K562 (cell line): ENCODE data around the gene KRIT1. TPM values are rescaled to one million over a fixed set of nuclear protein-coding genes. Genes with fewer than 3 reads are reported as not detected.

Experiments
- CAMTA2 ChIP-seq: fragments of 250-450 bp; sonication (Bioruptor Pico); conservative IDR thresholded peaks from 2 replicates; pipeline ENCODE4 v1.5.1; 2022
- CTBP1 ChIP-seq: fragments of 450-650 bp; IDR thresholded peaks from 2 replicates; pipeline ENCODE4 v1.6.1; 2016; ENCODE audit warnings: borderline replicate concordance
- EP300 ChIP-seq: IDR thresholded peaks from 2 replicates; pipeline ENCODE4 v1.6.1; 2012; ENCODE audit warnings: low read length, improper control_type of control experiment
- ERF ChIP-seq: fragments of 450-650 bp; formaldehyde crosslinking; IDR thresholded peaks from 2 replicates; pipeline ENCODE4 v1.4.0; 2020; ENCODE audit warnings: mild to moderate bottlenecking, mixed read lengths
- FOXK2 ChIP-seq, 2 experiments: fragments of 450-650 bp; IDR thresholded peaks in 1 of 2; conservative IDR thresholded peaks in 1 of 2; 2 replicates each; pipeline ENCODE4 v1.6.1; 2016; ENCODE audit warnings: low read depth in 2 of 2, mild to moderate bottlenecking in 1 of 2
- HNRNPL ChIP-seq: fragments of 200-400 bp; formaldehyde crosslinking; IDR thresholded peaks from 2 replicates; pipeline ENCODE4 v1.6.1; 2017; ENCODE audit warnings: low read depth, mild to moderate bottlenecking, low read length
- NFIC ChIP-seq: fragments of 450-650 bp; IDR thresholded peaks from 2 replicates; pipeline ENCODE4 v1.6.1; 2017; ENCODE audit warnings: mild to moderate bottlenecking, inconsistent platforms
- POLR2AphosphoS2 ChIP-seq: IDR thresholded peaks from 2 replicates; pipeline ENCODE4 v1.6.1; 2012; ENCODE audit warnings: low read length, improper control_type of control experiment
- RERE ChIP-seq: sonication (generic); formaldehyde crosslinking; IDR thresholded peaks from 2 replicates; pipeline ENCODE4 v1.8.0; 2023; ENCODE audit warnings: missing genetic modification reagents, mild to moderate bottlenecking, borderline replicate concordance
- RUNX1 ChIP-seq: sonication (generic); IDR thresholded peaks from 2 replicates; pipeline ENCODE4 v1.6.1; 2016; ENCODE audit warnings: antibody characterized with exemption, low read depth
- SMARCA5 ChIP-seq: fragments of 450-650 bp; IDR thresholded peaks from 2 replicates; pipeline ENCODE4 v1.6.1; 2016
- SMARCB1 ChIP-seq: IDR thresholded peaks from 2 replicates; pipeline ENCODE4 v1.6.1; 2011; ENCODE audit warnings: improper control_type of control experiment, low read depth; ENCODE audit not compliant: insufficient read length
- STAT5A ChIP-seq: IDR thresholded peaks from 2 replicates; pipeline ENCODE4 v1.6.1; 2012; ENCODE audit warnings: low read length, inconsistent platforms, borderline replicate concordance
- TAF7 ChIP-seq: fragments of 450-650 bp; IDR thresholded peaks from 2 replicates; pipeline ENCODE4 v1.6.1; 2016; ENCODE audit warnings: missing genetic modification characterization, missing compliant biosample characterization
- TFAM ChIP-seq: fragments of 250-450 bp; sonication (Bioruptor Pico); conservative IDR thresholded peaks from 2 replicates; pipeline ENCODE4 v1.5.0; 2021; ENCODE audit warnings: mild to moderate bottlenecking, moderate library complexity
- TRIM28 ChIP-seq: fragments of 450-650 bp; IDR thresholded peaks from 2 replicates; pipeline ENCODE4 v1.6.1; 2017
- YY1 ChIP-seq, 3 experiments: IDR thresholded peaks; 2 replicates each; pipeline ENCODE4 v1.6.1; 2011; ENCODE audit warnings: low read length in 2 of 3, mild to moderate bottlenecking in 2 of 3, moderate library complexity in 2 of 3, borderline replicate concordance in 1 of 3, control low read depth in 1 of 3, low read depth in 1 of 3; ENCODE audit not compliant: insufficient read depth in 3 of 3, insufficient replicate concordance in 2 of 3, control insufficient read depth in 1 of 3, insufficient read length in 1 of 3; ENCODE audit errors: extremely low read depth in 1 of 3
- ZBTB1 ChIP-seq: sonication (generic); formaldehyde crosslinking; IDR thresholded peaks from 2 replicates; pipeline ENCODE4 v1.8.1; 2023; ENCODE audit warnings: missing genetic modification reagents, low read depth, mild to moderate bottlenecking, borderline replicate concordance
- ZNF408 ChIP-seq: fragments of 250-450 bp; sonication (Bioruptor Pico); IDR thresholded peaks from 2 replicates; pipeline ENCODE4 v1.4.0; 2020; ENCODE audit warnings: low read depth, mild to moderate bottlenecking, moderate library complexity
- ZNF75A ChIP-seq: fragments of 450-650 bp; formaldehyde crosslinking; IDR thresholded peaks from 2 replicates; pipeline ENCODE4 v1.4.0; 2020; ENCODE audit warnings: mild to moderate bottlenecking
- polyA plus RNA-seq, 8 experiments: library from polyadenylated mRNA; depleted of rRNA in 4 of 8; stranded (reverse) in 5 of 8; unstranded in 3 of 8; fragments of >200 nt; fragmentation: Nextera tagmentation in 2 of 8; fragmentation: Illumina TruSeq in 1 of 8; extraction: Ambion mirVana in 2 of 8; extraction: Trizol in 1 of 8; gene quantifications; 2 replicates each; pipeline versions ENCODE4 v1.2.1 to v1.2.3, GENCODE V29; 2011 to 2014; ENCODE audit warnings: inconsistent platforms in 1 of 8, missing spikeins in 1 of 8
- total RNA-seq, 7 experiments: library from RNA; depleted of rRNA in 6 of 7; stranded (reverse); fragments of >200 nt in 6 of 7; fragmentation: Illumina TruSeq in 2 of 7; extraction: Trizol in 2 of 7; gene quantifications; 2 replicates each; pipeline versions ENCODE4 v1.2.1 to v1.2.3, GENCODE V29; 2011 to 2021; ENCODE audit warnings: low replicate concordance in 1 of 7
- TF ChIP-seq, protein P1 (sequence below): fragments of 450-650 bp; IDR thresholded peaks from 2 replicates; pipeline ENCODE4 v1.6.1; 2016; ENCODE audit warnings: low read depth, mild to moderate bottlenecking, moderate library complexity
- TF ChIP-seq, protein P2 (sequence below): sonication (generic); formaldehyde crosslinking; IDR thresholded peaks from 2 replicates; pipeline ENCODE4 v1.9.0; 2022; ENCODE audit warnings: mild to moderate bottlenecking, missing genetic modification reagents

KRIT1 gene
- total and polyA plus RNA-seq, 9 of the 15 experiments (the other 6 are each of a cell fraction or from before 2014, with no cell fraction given): 21.5 to 81.4 (median 55.9) TPM

GRCh38 chr7:92245487-92246359 is at the start of gene KRIT1, which contains the start of gene ANKIB1 (continued):
- TF ChIP-seq ZBTB1 (CRISPR knock-in tag) (peak; percentile 74; the same call in 1 of the 2 replicates), SMARCB1 (no peak), ZNF408 (no peak), TAF7 (tag) (peak; percentile 87), EP300 (no peak), YY1 (IDR thresholded peaks at IDR 0.05; ENCODE audit: borderline replicate concordance in 1 of 3, control insufficient read depth in 1 of 3, extremely low read depth in 1 of 3, insufficient read depth in 3 of 3, insufficient read length in 1 of 3, insufficient replicate concordance in 2 of 3, low read depth in 1 of 3, low read length in 2 of 3) (peak in 2 of 3 experiments; percentile 5 to 29), TFAM (no peak), HNRNPL (no peak), FOXK2 (conservative IDR thresholded peaks at IDR 0.05 in 1 of 2, IDR thresholded peaks at IDR 0.05 in 1 of 2; ENCODE audit: low read depth in 2 of 2) (peak; percentile 63 to 70; a peak in 2 of 4 replicates), ZNF75A (CRISPR knock-in tag) (no peak), TRIM28 (no peak), RERE (CRISPR knock-in tag) (0 out of 2 replicates have a peak, but pooled peaks have one; percentile 26), CTBP1 (no peak), ERF (CRISPR knock-in tag) (peak; percentile 13; the same call in 1 of the 2 replicates), STAT5A (no peak; the same call in 1 of the 2 replicates), SMARCA5 (no peak; the same call in 1 of the 2 replicates), POLR2AphosphoS2 (peak; percentile 67; the same call in 1 of the 2 replicates), CAMTA2 (no peak), RUNX1 (0 out of 2 replicates have a peak, but pooled peaks have one; percentile 9), NFIC (no peak)
- TF ChIP-seq, protein P1, sequence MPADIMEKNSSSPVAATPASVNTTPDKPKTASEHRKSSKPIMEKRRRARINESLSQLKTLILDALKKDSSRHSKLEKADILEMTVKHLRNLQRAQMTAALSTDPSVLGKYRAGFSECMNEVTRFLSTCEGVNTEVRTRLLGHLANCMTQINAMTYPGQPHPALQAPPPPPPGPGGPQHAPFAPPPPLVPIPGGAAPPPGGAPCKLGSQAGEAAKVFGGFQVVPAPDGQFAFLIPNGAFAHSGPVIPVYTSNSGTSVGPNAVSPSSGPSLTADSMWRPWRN: 0 out of 2 replicates have a peak, but pooled peaks have one; percentile 15
- TF ChIP-seq, protein P2, sequence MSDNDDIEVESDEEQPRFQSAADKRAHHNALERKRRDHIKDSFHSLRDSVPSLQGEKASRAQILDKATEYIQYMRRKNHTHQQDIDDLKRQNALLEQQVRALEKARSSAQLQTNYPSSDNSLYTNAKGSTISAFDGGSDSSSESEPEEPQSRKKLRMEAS: peak; percentile 86
